Gastrocnemius medialis (tissue), 4 donors: ENCODE results near the gene SCN2B. TPM values are rescaled to one million over a fixed set of nuclear protein-coding genes. Genes with fewer than 3 reads are reported as not detected.

Experiments
- ATAC-seq, 2 donors: fragments of 150-250 bp; one replicate each; pipeline ENCODE4 v1.9.1; 2016
- DNase-seq, 2 donors: peaks; one replicate each; pipeline ENCODE4 v3.0.0-alpha.2; 2019
- H3K27ac ChIP-seq, 4 donors: fragments of 200-600 bp; sonication (generic); 1 replicate in 1 of 4; 2 replicates in 3 of 4; pipeline ENCODE4 v1.5.1; 2016 to 2018; ENCODE audit warnings: mild to moderate bottlenecking in 2 of 4, moderate library complexity in 1 of 4
- H3K27me3 ChIP-seq, 3 donors: fragments of 200-600 bp; sonication (generic) in 2 of 3; 1 replicate in 1 of 3; 2 replicates in 2 of 3; pipeline versions ENCODE4 v1.5.1 to v1.6.0; 2016 to 2019; ENCODE audit warnings: mild to moderate bottlenecking in 1 of 3, moderate library complexity in 1 of 3
- H3K36me3 ChIP-seq, 2 donors: fragments of 200-600 bp; sonication (generic) in 1 of 2; one replicate each; pipeline ENCODE4 v1.5.1; 2017 to 2018
- H3K4me1 ChIP-seq, 2 donors: fragments of 200-600 bp; sonication (generic) in 1 of 2; one replicate each; pipeline ENCODE4 v1.5.1; 2016 to 2017; ENCODE audit warnings: mild to moderate bottlenecking in 2 of 2
- H3K4me3 ChIP-seq, 4 donors: fragments of 200-600 bp; sonication (generic) in 3 of 4; 1 replicate in 1 of 4; 2 replicates in 3 of 4; pipeline ENCODE4 v1.5.1; 2016 to 2019; ENCODE audit warnings: mild to moderate bottlenecking in 2 of 4
- H3K9me3 ChIP-seq, 3 donors: fragments of 200-600 bp; sonication (generic) in 2 of 3; 1 replicate in 1 of 3; 2 replicates in 2 of 3; pipeline ENCODE4 v1.5.1; 2016 to 2019
- POLR2A ChIP-seq, 2 donors: fragments of 450-650 bp; IDR thresholded peaks; one replicate each; pipeline ENCODE4 v1.6.1; 2017; ENCODE audit warnings: antibody characterized with exemption in 2 of 2, mild to moderate bottlenecking in 2 of 2, moderate library complexity in 2 of 2
- in situ Hi-C, 4 donors: fragments of 200-750 bp; cut with MboI; loops; one replicate each; pipeline versions ENCODE4 v1.15.0 to v1.8.0; 2017; ENCODE audit warnings: low sequenced_read_pairs in 4 of 4
- intact Hi-C: fragments of 100-400 bp; cut with DNase I; formaldehyde crosslinking; loops from one replicate; pipeline ENCODE4 v1.15.1; 2023; ENCODE audit warnings: low total_unique reads
- total RNA-seq, 4 donors: library from RNA; depleted of rRNA; stranded (reverse); fragments of >200 nt; gene quantifications; one replicate each; pipeline versions ENCODE4 v1.1.0 to v1.2.3, GENCODE V29; 2016
- TF ChIP-seq, protein P1 (sequence below), 5 experiments: fragments of 450-650 bp in 3 of 5; fragments of 200-600 bp in 2 of 5; sonication (generic) in 2 of 5; IDR thresholded peaks in 4 of 5; conservative IDR thresholded peaks in 1 of 5; 1 replicate in 4 of 5; 2 replicates in 1 of 5; pipeline ENCODE4 v1.5.1; 2016 to 2019; ENCODE audit warnings: antibody characterized with exemption in 5 of 5, mild to moderate bottlenecking in 3 of 5, moderate library complexity in 3 of 5

The SCN2B gene
- total RNA-seq, 4 donors from 2014 or later = 0.10 to 1.9 (median 0.24) TPM; not detected in 1

DNA sequence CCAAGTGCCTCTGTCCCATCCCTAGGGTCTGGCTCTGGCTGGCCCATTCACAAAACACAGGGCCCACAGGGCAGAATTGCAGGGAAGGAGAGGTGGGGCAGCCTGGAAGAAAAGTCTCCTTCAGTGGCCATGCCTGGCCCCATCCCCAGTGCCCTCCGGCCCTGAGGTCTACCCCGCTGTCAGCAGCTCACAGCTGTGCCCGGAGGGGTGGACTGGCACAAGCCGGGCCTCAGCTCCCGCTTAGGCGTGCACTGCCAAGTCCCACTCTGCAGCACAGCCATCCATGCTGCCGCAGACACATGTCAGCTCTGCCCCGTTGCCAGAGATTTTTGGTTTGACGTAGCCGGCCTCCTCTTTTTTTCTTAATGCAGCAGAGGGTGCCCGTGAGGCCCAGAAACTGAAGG, 3.9 kb upstream of the SCN2B start:
- Histone ChIP-seq H3K27ac (peak overlapping the region; percentile 44 to 69 (median 63)), H3K27me3 (no peaks in the 10 kb centered on the region), H3K4me1 (peaks cover 23 to 28% of the 10 kb centered on the region in 2 donors), H3K4me3 (peak overlapping the region in 2 of 4 donors; percentile 22 to 35), H3K36me3 (no peaks in the 10 kb centered on the region), H3K9me3 (no peaks in the 10 kb centered on the region)
- in situ Hi-C loops (loop anchor here in 1 of 4 donors (25.0 kb wide), 1 partner anchor 307 kb away; no protein-coding TSS in a partner anchor), intact Hi-C loops (loop anchor here (2.0 kb wide), 1 partner anchor 14 kb away; no protein-coding TSS in a partner anchor)
- TF ChIP-seq, protein P1, sequence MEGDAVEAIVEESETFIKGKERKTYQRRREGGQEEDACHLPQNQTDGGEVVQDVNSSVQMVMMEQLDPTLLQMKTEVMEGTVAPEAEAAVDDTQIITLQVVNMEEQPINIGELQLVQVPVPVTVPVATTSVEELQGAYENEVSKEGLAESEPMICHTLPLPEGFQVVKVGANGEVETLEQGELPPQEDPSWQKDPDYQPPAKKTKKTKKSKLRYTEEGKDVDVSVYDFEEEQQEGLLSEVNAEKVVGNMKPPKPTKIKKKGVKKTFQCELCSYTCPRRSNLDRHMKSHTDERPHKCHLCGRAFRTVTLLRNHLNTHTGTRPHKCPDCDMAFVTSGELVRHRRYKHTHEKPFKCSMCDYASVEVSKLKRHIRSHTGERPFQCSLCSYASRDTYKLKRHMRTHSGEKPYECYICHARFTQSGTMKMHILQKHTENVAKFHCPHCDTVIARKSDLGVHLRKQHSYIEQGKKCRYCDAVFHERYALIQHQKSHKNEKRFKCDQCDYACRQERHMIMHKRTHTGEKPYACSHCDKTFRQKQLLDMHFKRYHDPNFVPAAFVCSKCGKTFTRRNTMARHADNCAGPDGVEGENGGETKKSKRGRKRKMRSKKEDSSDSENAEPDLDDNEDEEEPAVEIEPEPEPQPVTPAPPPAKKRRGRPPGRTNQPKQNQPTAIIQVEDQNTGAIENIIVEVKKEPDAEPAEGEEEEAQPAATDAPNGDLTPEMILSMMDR (IDR thresholded peaks at IDR 0.05 in 4 of 5, conservative IDR thresholded peaks at IDR 0.05 in 1 of 5) = no peak
- TF ChIP-seq POLR2A (IDR thresholded peaks at IDR 0.05) = no peak
- DNase-seq (peak; percentile 18 to 50), ATAC-seq (peak; percentile 74 to 79)

DNA sequence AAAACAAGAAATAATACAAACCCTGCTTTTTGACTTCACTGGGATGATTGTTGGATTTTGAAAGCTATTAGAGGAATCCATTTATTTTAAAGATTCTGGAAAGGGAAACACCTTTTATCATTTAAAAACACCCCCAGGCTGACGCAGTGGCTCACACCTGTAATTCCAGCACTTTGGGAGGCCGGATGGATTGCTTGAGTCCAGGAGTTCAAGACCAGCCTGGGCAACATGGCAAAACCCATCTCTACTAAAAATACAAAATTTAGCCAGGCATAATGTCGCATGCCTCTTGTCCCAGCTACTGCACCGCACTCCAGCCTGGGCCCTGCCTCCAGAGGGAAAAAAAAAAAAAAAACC, 317 bp upstream of the SCN2B start:
- no peaks in the 10 kb centered on the region for H3K27me3 ChIP-seq
- H3K4me1 ChIP-seq = peaks cover 29 to 36% of the 10 kb centered on the region in 2 donors
- H3K36me3 ChIP-seq = no peaks in the 10 kb centered on the region
- no peaks in the 10 kb centered on the region for H3K9me3 ChIP-seq
- ATAC-seq = no peak
- TF ChIP-seq POLR2A (IDR thresholded peaks at IDR 0.05) = no peak
- TF ChIP-seq, protein P1 (IDR thresholded peaks at IDR 0.05 in 4 of 5, conservative IDR thresholded peaks at IDR 0.05 in 1 of 5) = no peak
- intact Hi-C loops (no loop called here), in situ Hi-C loops (loop anchor here in 1 of 4 donors (25.0 kb wide), 1 partner anchor 311 kb away; no protein-coding TSS in a partner anchor)
- H3K27ac ChIP-seq = peak overlapping the region; percentile 55 to 80 (median 67)
- DNase-seq = no peak
- peak overlapping the region in 1 of 4 donors; percentile 24 for H3K4me3 ChIP-seq

DNA sequence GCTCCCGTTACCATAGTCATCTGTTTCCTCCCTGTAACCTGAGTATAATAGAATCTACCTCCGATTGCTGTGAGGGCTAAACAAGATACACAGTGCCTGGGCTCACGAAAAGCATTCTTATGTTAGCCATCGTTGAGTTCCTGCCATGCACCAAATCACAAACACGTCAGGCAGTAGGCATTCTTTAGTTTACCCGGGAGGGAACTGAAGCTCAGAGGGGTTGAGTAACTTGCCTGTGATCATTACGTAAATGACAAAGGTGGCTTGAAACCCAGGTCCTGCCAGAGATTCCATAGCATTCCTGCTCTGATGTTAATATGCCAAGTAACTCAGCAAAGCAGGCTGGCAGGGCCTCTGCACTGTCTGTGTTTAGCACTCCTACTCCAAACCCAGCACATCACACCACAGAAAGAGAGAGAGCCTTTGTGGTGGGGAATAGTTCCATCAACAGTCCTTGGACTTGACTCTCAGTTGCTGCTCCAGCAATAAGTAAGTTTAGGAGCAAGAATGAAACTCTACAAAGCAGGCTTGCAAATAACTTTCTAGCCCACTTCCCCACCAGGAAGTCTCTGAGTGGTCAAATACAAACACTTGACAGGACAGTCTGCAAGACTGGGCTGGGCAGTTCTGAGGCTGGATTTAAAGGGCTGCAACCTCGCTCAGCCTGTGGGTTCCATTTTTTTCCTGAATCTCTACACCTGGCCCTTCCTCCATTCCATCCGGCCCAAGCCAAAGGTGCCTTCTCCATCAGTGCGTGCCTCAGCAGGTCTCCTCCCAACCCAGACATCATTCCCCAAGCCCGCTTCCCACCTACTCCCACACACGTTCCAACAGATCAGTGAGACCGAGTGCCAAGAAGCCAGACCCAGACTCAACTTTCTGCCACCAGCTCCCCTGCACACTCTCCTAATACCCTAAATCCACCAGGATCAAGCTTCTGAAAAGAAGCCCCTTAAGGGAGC, 1.1 kb downstream of the SCN2B start:
- ATAC-seq (peak; percentile 62 to 77), DNase-seq (peak in 1 of 2 donors; percentile 35)
- H3K27ac ChIP-seq = peak overlapping the region; percentile 55 to 80 (median 67)
- peaks cover 35 to 40% of the 10 kb centered on the region in 2 donors for H3K4me1 ChIP-seq
- H3K9me3 ChIP-seq = no peaks in the 10 kb centered on the region
- in situ Hi-C loops (loop anchor here in 1 of 4 donors (25.0 kb wide), 1 partner anchor 312 kb away; no protein-coding TSS in a partner anchor), intact Hi-C loops (no loop called here)
- TF ChIP-seq, protein P1 (IDR thresholded peaks at IDR 0.05 in 4 of 5, conservative IDR thresholded peaks at IDR 0.05 in 1 of 5) = no peak
- TF ChIP-seq POLR2A (IDR thresholded peaks at IDR 0.05) = no peak
- no peaks in the 10 kb centered on the region for H3K27me3 ChIP-seq
- H3K4me3 ChIP-seq = peak overlapping the region in 2 of 4 donors; percentile 24 to 38
- no peaks in the 10 kb centered on the region for H3K36me3 ChIP-seq

DNA sequence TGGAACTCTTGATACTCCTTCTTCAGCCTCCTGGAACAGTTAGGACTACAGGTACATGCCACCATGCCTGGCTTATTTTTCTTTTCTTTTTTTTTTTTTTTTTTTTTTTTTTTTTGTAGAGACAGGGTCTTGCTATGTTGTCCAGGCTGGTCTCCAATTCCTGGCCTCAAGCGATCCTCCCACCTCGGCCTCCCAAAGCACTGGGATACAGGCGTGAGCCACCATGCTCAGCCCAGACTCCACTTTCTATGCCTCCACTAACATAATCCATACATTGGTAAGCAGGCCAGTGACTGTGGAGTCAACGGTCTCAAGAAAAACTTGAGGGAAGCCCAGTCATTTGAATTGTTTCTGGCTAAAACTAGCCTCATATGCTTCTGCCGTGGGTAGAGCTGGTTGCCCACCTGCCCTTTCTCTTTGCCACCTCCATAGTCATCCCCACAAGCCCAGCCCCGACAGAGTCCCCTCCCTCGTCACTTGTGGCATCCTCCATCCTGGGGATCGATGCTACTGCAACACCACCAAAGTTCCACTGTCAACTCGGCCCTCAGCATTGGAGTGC, 2.4 kb downstream of the SCN2B start:
- peak overlapping the region; percentile 55 to 80 (median 67) for H3K27ac ChIP-seq
- peaks cover 29 to 35% of the 10 kb centered on the region in 2 donors for H3K4me1 ChIP-seq
- intact Hi-C loops = no loop called here
- H3K27me3 ChIP-seq = no peaks in the 10 kb centered on the region
- no peak for ATAC-seq
- in situ Hi-C loops = no loop called here
- H3K9me3 ChIP-seq = no peaks in the 10 kb centered on the region
- TF ChIP-seq, protein P1 (IDR thresholded peaks at IDR 0.05 in 4 of 5, conservative IDR thresholded peaks at IDR 0.05 in 1 of 5) = no peak
- no peak for TF ChIP-seq POLR2A (IDR thresholded peaks at IDR 0.05)
- no peak overlapping the region for H3K4me3 ChIP-seq
- no peaks in the 10 kb centered on the region for H3K36me3 ChIP-seq
- no peak for DNase-seq
